Inflammatory macrophage treated with lipopolysaccharide for 1 hour (primary cell): ENCODE measurements around the gene GALNT13.

Experiments
- DNase-seq, 2 donors: peaks; one replicate each; pipeline ENCODE4 v3.0.0-alpha.2; 2020 to 2022

The GALNT13 gene

DNA sequence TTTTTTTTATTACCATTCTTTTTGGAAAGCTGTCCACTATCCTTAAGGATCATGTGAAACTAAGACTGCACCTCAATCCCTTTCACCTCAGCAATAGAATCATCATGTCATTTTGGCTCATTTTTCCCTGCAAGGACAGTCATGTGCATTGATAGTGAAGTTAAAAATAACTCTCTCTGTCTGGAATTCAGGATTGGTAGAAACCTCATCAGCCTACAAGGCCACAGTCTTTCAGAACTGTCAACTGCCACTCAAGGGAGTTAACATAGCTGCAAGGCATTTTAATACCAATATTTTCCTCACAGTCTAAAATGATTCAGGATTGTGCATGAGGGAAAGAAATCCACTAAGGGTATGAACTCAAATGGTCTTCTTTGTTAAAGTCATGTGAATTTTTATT is 625.3 kb downstream of the GALNT13 start:
- no peak for DNase-seq
